Stomach (tissue), 4 donors: ENCODE measurements around the gene ALDOA.

Source experiments
- EP300 ChIP-seq: sonication (generic); formaldehyde crosslinking; IDR thresholded peaks from one replicate; pipeline ENCODE4 v1.6.1; 2017; ENCODE audit warnings: antibody characterized with exemption
- POLR2A ChIP-seq, 4 donors: fragments of 450-650 bp; IDR thresholded peaks; one replicate each; pipeline ENCODE4 v1.6.1; 2016; ENCODE audit warnings: antibody characterized with exemption in 4 of 4, control low read depth in 2 of 4, mild to moderate bottlenecking in 1 of 4, moderate library complexity in 1 of 4
- POLR2AphosphoS5 ChIP-seq, 3 donors: sonication (generic); formaldehyde crosslinking; IDR thresholded peaks; one replicate each; pipeline ENCODE4 v1.6.1; 2016; ENCODE audit warnings: antibody characterized with exemption in 3 of 3
- TF ChIP-seq, protein P1 (sequence below), 7 experiments: fragments of 450-650 bp in 4 of 7; fragments of 200-600 bp in 3 of 7; sonication (generic) in 3 of 7; IDR thresholded peaks; one replicate each; pipeline ENCODE4 v1.5.1; 2016 to 2019; ENCODE audit warnings: antibody characterized with exemption in 7 of 7, control low read depth in 2 of 7, mild to moderate bottlenecking in 1 of 7

DNA sequence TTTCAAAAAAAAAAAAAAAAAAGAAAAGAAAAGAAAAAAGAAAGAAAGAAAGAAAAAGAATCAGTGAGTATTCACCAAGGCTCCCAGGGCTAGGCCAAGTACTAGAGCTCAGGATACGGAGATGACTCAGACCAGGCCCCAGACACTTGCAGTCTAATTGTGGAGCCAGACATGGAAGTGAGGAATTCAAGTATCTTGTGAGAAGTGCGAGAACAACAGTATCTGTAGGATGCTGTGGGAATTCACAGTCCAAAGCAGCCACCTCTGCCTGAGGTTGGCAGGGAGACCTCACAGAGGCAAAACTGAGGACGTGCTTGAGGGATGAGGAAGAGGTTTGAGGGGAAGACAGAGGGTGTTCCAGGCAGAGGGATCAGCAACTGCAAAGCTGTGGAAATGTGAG is 14.0 kb upstream of the ALDOA start:
- TF ChIP-seq POLR2AphosphoS5 (IDR thresholded peaks at IDR 0.05), result no peak
- TF ChIP-seq, protein P1, sequence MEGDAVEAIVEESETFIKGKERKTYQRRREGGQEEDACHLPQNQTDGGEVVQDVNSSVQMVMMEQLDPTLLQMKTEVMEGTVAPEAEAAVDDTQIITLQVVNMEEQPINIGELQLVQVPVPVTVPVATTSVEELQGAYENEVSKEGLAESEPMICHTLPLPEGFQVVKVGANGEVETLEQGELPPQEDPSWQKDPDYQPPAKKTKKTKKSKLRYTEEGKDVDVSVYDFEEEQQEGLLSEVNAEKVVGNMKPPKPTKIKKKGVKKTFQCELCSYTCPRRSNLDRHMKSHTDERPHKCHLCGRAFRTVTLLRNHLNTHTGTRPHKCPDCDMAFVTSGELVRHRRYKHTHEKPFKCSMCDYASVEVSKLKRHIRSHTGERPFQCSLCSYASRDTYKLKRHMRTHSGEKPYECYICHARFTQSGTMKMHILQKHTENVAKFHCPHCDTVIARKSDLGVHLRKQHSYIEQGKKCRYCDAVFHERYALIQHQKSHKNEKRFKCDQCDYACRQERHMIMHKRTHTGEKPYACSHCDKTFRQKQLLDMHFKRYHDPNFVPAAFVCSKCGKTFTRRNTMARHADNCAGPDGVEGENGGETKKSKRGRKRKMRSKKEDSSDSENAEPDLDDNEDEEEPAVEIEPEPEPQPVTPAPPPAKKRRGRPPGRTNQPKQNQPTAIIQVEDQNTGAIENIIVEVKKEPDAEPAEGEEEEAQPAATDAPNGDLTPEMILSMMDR (IDR thresholded peaks at IDR 0.05), result no peak
- TF ChIP-seq POLR2A (IDR thresholded peaks at IDR 0.05), result no peak
- no peak for TF ChIP-seq EP300
